Measurements from ENCODE around the gene RGMB. TPM values are rescaled to one million over a fixed set of nuclear protein-coding genes. Genes with fewer than 3 reads are reported as not detected.

RGMB gene
- total RNA-seq, 4 donors from 2014 or later, result 37.3 to 248 (median 174) TPM

DNA sequence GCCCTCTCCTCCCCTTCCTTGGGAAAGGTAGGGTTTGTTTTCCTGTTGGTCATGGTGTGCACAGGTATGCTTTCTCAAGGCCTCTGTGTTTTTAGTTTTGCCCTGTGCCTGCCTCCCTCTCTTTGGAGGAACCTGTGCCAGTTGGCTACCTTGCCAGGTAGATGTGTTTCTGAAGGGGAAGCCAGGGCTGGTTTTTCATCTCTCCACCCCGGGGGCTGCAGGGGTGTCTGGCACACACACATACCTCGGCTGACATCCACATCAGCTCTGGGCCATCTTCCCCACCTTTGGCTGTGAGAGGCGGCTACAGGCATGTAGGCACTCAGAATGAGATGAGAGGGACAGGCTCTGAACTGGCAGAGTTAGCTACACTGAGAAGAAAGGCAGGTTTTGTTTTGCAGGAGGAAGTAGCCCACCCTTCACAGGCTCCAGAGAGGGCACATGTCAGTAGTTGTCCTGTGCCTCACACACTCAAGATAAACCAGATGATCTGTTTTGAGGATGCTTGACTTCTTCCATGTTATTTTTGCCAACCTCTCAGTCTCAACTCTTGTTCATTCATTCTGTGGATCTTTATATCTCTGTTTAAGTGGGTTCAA lies 9.7 kb downstream of the RGMB start:
- TF ChIP-seq EP300 (IDR thresholded peaks at IDR 0.05) (no peak), POLR2A (IDR thresholded peaks at IDR 0.05) (no peak), POLR2AphosphoS5 (IDR thresholded peaks at IDR 0.05) (no peak)
- TF ChIP-seq, protein P1, sequence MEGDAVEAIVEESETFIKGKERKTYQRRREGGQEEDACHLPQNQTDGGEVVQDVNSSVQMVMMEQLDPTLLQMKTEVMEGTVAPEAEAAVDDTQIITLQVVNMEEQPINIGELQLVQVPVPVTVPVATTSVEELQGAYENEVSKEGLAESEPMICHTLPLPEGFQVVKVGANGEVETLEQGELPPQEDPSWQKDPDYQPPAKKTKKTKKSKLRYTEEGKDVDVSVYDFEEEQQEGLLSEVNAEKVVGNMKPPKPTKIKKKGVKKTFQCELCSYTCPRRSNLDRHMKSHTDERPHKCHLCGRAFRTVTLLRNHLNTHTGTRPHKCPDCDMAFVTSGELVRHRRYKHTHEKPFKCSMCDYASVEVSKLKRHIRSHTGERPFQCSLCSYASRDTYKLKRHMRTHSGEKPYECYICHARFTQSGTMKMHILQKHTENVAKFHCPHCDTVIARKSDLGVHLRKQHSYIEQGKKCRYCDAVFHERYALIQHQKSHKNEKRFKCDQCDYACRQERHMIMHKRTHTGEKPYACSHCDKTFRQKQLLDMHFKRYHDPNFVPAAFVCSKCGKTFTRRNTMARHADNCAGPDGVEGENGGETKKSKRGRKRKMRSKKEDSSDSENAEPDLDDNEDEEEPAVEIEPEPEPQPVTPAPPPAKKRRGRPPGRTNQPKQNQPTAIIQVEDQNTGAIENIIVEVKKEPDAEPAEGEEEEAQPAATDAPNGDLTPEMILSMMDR (IDR thresholded peaks at IDR 0.05), result no peak
- H3K36me3 ChIP-seq, result peaks cover 3 to 57% of the 10 kb centered on the region in 2 donors
- peaks cover 46 to 100% (median 57%) of the 10 kb centered on the region in 3 donors for H3K4me1 ChIP-seq
- H3K27me3 ChIP-seq, result no peaks in the 10 kb centered on the region
- H3K4me3 ChIP-seq, result peak overlapping the region in 1 of 2 donors; percentile 4
- no CpG with 5 or more reads among the region's 3 CpGs for WGBS, 2 donors (ENCODE audit: low coverage in 1 of 2)
- H3K9me3 ChIP-seq, result no peaks in the 10 kb centered on the region
- H3K27ac ChIP-seq, result peak overlapping the region in 3 of 4 donors; percentile 11 to 42 (median 28)
- no peak for ATAC-seq

DNA sequence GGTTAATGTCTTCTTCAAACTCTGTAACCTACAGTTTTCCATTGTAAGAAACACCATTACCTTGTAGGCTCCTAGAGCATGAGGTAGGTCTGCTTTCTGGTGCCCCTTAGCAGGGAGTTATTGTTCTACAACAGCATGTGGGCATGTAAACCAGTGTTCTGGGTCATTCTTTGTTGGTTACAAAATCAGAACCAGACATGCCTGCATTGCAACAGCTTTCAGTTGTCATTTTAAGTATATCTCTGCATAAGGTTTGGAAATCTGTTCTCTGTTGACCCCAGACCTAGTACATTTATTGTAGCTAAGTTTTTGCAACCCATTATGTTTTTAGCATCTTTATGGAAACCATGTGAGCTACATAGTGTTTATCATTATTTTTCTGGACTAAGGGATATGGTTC lies 10.9 kb downstream of the RGMB start:
- peak overlapping the region in 1 of 2 donors; percentile 18 for H3K4me3 ChIP-seq
- ATAC-seq, result no peak
- H3K9me3 ChIP-seq, result no peaks in the 10 kb centered on the region
- H3K27ac ChIP-seq, result peak overlapping the region in 2 of 4 donors; percentile 6 to 62
- TF ChIP-seq, protein P1 (IDR thresholded peaks at IDR 0.05), result no peak
- no peak for TF ChIP-seq POLR2AphosphoS5 (IDR thresholded peaks at IDR 0.05)
- no peak for TF ChIP-seq EP300 (IDR thresholded peaks at IDR 0.05)
- TF ChIP-seq POLR2A (IDR thresholded peaks at IDR 0.05), result no peak
- H3K27me3 ChIP-seq, result no peaks in the 10 kb centered on the region
- H3K4me1 ChIP-seq, result peaks cover 58 to 100% (median 62%) of the 10 kb centered on the region in 3 donors
- H3K36me3 ChIP-seq, result peaks cover 3 to 56% of the 10 kb centered on the region in 2 donors

DNA sequence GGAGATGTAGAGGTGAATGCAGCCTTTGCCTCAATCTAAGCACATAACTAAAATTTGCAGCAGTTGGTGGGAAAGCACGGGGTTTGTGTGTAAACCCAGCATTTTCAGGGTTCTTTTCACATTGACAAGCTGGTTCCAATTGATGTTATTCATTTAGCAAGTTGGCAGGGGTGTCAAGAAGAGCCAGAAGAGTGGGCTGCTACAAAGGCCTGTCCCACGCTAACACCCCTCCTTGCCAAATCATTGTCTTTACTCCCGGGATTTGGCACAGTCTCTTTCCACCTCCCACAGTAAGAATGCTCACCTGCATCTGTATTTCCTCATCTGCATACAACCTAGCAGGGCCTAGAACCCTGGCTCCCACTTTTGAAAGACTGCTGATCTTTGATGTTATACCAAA lies 11.8 kb downstream of the RGMB start:
- Histone ChIP-seq H3K4me1 (peaks cover 56 to 100% (median 59%) of the 10 kb centered on the region in 3 donors), H3K36me3 (peaks cover 3 to 48% of the 10 kb centered on the region in 2 donors), H3K27ac (peak overlapping the region in 2 of 4 donors; percentile 32 to 62), H3K9me3 (no peaks in the 10 kb centered on the region), H3K4me3 (peak overlapping the region in 1 of 2 donors; percentile 18), H3K27me3 (no peaks in the 10 kb centered on the region)
- no peak for ATAC-seq
- no peak for TF ChIP-seq EP300 (IDR thresholded peaks at IDR 0.05)
- TF ChIP-seq POLR2A (IDR thresholded peaks at IDR 0.05), result no peak
- TF ChIP-seq, protein P1 (IDR thresholded peaks at IDR 0.05), result no peak
- TF ChIP-seq POLR2AphosphoS5 (IDR thresholded peaks at IDR 0.05), result no peak
- 22 to 37% methylated on average over 2 to 3 of the region's 3 CpGs for WGBS, 2 donors (ENCODE audit: low coverage in 1 of 2)

DNA sequence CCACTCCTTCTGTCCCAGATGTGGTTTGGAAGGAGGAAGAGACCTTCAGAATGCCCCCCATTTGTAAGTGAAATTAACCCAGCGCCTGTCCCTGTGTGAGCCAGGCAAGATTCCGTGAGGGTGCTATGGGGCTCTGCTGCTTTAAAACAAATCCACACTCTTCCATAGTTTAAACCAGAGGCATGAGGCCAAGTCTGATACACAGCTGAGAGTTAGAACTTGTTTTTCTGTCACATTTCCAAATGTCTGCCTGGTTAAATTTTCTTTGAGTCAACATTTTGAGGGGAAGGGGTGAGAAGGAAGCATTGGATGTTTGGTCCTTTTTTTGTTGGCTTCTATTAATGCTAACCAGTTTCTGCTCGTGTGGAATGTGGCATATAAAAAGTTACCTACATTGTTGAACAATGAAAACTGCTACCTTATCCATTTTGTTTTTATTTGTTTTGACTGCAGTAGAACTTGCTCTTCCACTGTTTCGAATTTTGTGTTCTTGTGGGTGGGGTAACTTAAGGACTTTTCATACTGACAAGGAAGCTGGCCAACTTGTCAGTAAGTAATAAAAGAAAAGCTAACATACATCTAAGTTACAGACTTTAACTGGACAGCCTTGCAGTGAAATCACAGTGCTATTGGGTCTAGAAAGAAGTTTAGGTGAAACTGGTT lies 12.9 kb downstream of the RGMB start:
- Histone ChIP-seq H3K27me3 (no peaks in the 10 kb centered on the region), H3K9me3 (no peaks in the 10 kb centered on the region), H3K27ac (peak overlapping the region in 3 of 4 donors; percentile 10 to 62 (median 39)), H3K4me3 (peak overlapping the region in 1 of 2 donors; percentile 18), H3K4me1 (peaks cover 56 to 100% (median 63%) of the 10 kb centered on the region in 3 donors), H3K36me3 (peaks cover 0 to 41% of the 10 kb centered on the region in 2 donors)
- 5 to 27% methylated on average over 3 to 4 of the region's 4 CpGs for WGBS, 2 donors (ENCODE audit: low coverage in 1 of 2)
- TF ChIP-seq, protein P1 (IDR thresholded peaks at IDR 0.05), result no peak
- TF ChIP-seq EP300 (IDR thresholded peaks at IDR 0.05), result no peak
- no peak for TF ChIP-seq POLR2AphosphoS5 (IDR thresholded peaks at IDR 0.05)
- TF ChIP-seq POLR2A (IDR thresholded peaks at IDR 0.05), result no peak
- no peak for ATAC-seq

Data from gastroesophageal sphincter (tissue), 4 donors.